Left lung (tissue), 10 donors: ENCODE measurements around the gene UBASH3B. TPM values are rescaled to one million over a fixed set of nuclear protein-coding genes. Genes with fewer than 3 reads are reported as not detected.

Experiments
- ATAC-seq: fragments of 200-7000 bp; cut with Tn5 transposase; one replicate; pipeline ENCODE4 v1.9.1; 2020; ENCODE audit warnings: moderate library complexity
- DNase-seq, 4 donors: peaks; one replicate each; pipeline ENCODE4 v3.0.0-alpha.2; 2013 to 2020
- H3K27ac ChIP-seq, 2 donors: fragments of 200-600 bp; sonication (generic) in 1 of 2; one replicate each; pipeline versions ENCODE4 v1.5.0 to v1.8.0; 2020 to 2021
- H3K27me3 ChIP-seq, 2 donors: fragments of 200-600 bp; sonication (generic) in 1 of 2; one replicate each; pipeline versions ENCODE4 v1.5.0 to v1.8.0; 2020 to 2021
- H3K36me3 ChIP-seq, 2 donors: fragments of 200-600 bp; sonication (generic) in 1 of 2; one replicate each; pipeline versions ENCODE4 v1.5.0 to v1.8.0; 2020 to 2021
- H3K4me1 ChIP-seq, 2 donors: fragments of 200-600 bp; one replicate each; pipeline ENCODE4 v1.8.0; 2021
- H3K4me3 ChIP-seq, 2 donors: fragments of 200-600 bp; sonication (generic) in 1 of 2; one replicate each; pipeline versions ENCODE4 v1.5.0 to v1.8.0; 2020 to 2021; ENCODE audit warnings: mild to moderate bottlenecking in 1 of 2
- H3K9me3 ChIP-seq, 2 donors: fragments of 200-600 bp; sonication (generic) in 1 of 2; one replicate each; pipeline versions ENCODE4 v1.5.0 to v1.8.0; 2020 to 2021
- CTCF ChIP-seq, 2 donors: fragments of 200-600 bp; sonication (generic) in 1 of 2; IDR thresholded peaks; one replicate each; pipeline versions ENCODE4 v1.5.0 to v1.8.0; 2021; ENCODE audit warnings: antibody characterized with exemption in 2 of 2
- intact Hi-C, 2 donors: fragments of 100-400 bp; cut with DNase I; formaldehyde crosslinking; loops; one replicate each; pipeline versions ENCODE4 v1.11.2 to v1.14.2; 2022
- polyA plus RNA-seq, 6 donors: library from polyadenylated mRNA; unstranded; fragments of 120-200 nt; gene quantifications; one replicate each; pipeline ENCODE4 v1.2.1, GENCODE V29; 2013; ENCODE audit not compliant: insufficient read length in 6 of 6
- total RNA-seq, 2 donors: library from RNA; stranded (reverse); fragmentation: NEBNext Ultra II Directional; extraction: Animal tissue kit (Norgen Biotek cat#: 25700); gene quantifications; one replicate each; pipeline ENCODE4 v1.2.1, GENCODE V29; 2021
- donor health status: DM: no; HTN: yes; CAD: no.
- donor health status: DM: no; HTN: no; CAD: no.

The UBASH3B gene
- total and polyA plus RNA-seq, 8 donors, result 4.0 to 38.6 (median 5.7) TPM

DNA sequence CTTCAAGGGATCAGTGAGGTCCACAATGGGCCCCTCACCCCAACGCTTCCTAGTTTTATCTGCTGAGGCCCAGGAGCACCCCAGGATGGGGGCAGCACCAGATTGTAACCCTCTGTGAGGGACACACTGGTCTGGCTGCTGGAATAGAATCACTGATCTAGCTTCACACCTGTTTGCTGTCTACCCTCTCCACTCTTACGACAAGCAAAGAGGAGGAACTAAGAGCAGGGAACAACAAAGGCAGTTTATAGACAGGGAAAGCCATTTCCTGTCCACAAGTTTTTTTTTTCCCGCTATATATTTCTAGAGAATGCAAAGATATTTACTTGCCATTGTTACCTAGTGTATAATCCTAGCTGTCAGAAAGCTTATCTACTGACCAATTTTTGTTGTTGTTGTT is 121.8 kb downstream of the UBASH3B start:
- intact Hi-C loops, result no loop called here
- TF ChIP-seq CTCF (IDR thresholded peaks at IDR 0.05), result no peak
- no peaks in the 10 kb centered on the region for H3K27me3 ChIP-seq
- peaks cover 0 to 24% of the 10 kb centered on the region in 2 donors for H3K36me3 ChIP-seq
- no peak overlapping the region for H3K4me3 ChIP-seq
- peaks cover 0 to 39% of the 10 kb centered on the region in 2 donors for H3K4me1 ChIP-seq
- ATAC-seq, result no peak
- H3K27ac ChIP-seq, result no peak overlapping the region
- H3K9me3 ChIP-seq, result no peaks in the 10 kb centered on the region
- no peak for DNase-seq

DNA sequence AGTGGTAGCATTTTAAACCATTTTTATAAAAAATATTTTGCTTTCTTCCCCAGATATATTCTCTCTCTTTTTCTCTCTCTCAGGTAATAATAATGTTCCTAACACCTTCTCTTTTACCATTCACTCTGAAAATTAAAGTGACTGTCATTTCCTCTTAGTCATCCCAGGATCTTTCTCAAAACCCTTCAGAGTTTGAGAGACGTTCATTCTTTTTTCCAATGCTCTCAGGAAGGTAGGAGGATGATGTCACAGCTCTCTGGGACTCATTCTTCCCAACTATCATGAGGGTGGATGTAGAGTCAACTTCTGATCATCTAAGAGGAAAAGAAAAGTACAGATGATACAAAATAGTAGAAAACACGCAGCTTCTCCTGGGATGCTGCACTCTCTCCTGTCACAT is 122.6 kb downstream of the UBASH3B start:
- no peak for DNase-seq
- no peak for TF ChIP-seq CTCF (IDR thresholded peaks at IDR 0.05)
- H3K27ac ChIP-seq, result no peak overlapping the region
- intact Hi-C loops, result no loop called here
- no peak for ATAC-seq
- H3K4me3 ChIP-seq, result no peak overlapping the region
- no peaks in the 10 kb centered on the region for H3K27me3 ChIP-seq
- H3K36me3 ChIP-seq, result peaks cover 0 to 32% of the 10 kb centered on the region in 2 donors
- peaks cover 0 to 39% of the 10 kb centered on the region in 2 donors for H3K4me1 ChIP-seq
- H3K9me3 ChIP-seq, result no peaks in the 10 kb centered on the region

DNA sequence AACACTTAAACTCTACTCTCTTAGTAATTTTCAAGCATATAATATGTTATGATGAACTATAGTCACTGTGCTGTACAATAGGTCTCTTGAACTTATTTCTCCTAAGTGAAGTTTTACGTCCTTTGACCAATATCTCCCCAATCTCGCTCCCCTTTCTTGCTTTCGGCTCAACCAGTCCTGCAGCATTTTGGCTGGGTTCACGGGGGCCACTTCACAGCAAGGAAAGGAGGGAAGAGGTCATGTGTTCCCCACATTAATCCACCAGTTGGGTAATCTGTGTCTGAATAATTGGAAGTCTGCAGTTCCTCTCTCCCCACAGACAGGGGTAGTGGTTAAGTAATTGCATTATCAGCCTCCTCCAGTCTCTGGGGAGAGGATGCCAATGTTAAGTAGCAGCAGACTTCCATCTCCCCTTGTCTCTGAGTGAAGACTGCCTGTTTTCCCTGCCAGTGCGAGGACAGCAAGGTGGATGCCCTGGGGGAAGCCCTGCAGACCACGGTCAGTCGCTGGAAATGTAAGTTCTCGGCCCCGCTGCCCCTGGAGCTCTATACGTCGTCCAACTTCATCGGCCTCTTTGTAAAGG is 123.6 kb downstream of the UBASH3B start:
- peak overlapping the region in 1 of 2 donors; percentile 11 for H3K4me3 ChIP-seq
- peaks cover 0 to 39% of the 10 kb centered on the region in 2 donors for H3K4me1 ChIP-seq
- H3K27me3 ChIP-seq, result no peaks in the 10 kb centered on the region
- H3K27ac ChIP-seq, result no peak overlapping the region
- TF ChIP-seq CTCF (IDR thresholded peaks at IDR 0.05), result no peak
- ATAC-seq (no peak), DNase-seq (no peak)
- no peaks in the 10 kb centered on the region for H3K9me3 ChIP-seq
- intact Hi-C loops, result no loop called here
- H3K36me3 ChIP-seq, result peaks cover 0 to 42% of the 10 kb centered on the region in 2 donors

GRCh38 chr11:122780296-122780949 is 124.9 kb downstream of the UBASH3B start:
- no peaks in the 10 kb centered on the region for H3K27me3 ChIP-seq
- H3K36me3 ChIP-seq, result peaks cover 0 to 55% of the 10 kb centered on the region in 2 donors
- ATAC-seq, result no peak
- TF ChIP-seq CTCF (IDR thresholded peaks at IDR 0.05), result no peak
- H3K4me1 ChIP-seq, result peaks cover 0 to 42% of the 10 kb centered on the region in 2 donors
- intact Hi-C loops, result loop anchor here in 1 of 2 donors (5.0 kb wide), 1 partner anchor 148 kb away; no protein-coding TSS in a partner anchor
- DNase-seq, result no peak
- H3K9me3 ChIP-seq, result no peaks in the 10 kb centered on the region
- H3K4me3 ChIP-seq, result peak overlapping the region in 1 of 2 donors; percentile 11
- H3K27ac ChIP-seq, result no peak overlapping the region

GRCh38 chr11:122781378-122782195 is 126.1 kb downstream of the UBASH3B start:
- peaks cover 0 to 55% of the 10 kb centered on the region in 2 donors for H3K36me3 ChIP-seq
- H3K9me3 ChIP-seq, result no peaks in the 10 kb centered on the region
- peaks cover 0 to 39% of the 10 kb centered on the region in 2 donors for H3K4me1 ChIP-seq
- H3K27me3 ChIP-seq, result no peaks in the 10 kb centered on the region
- peak; percentile 93 to 94 for TF ChIP-seq CTCF (IDR thresholded peaks at IDR 0.05)
- no peak overlapping the region for H3K4me3 ChIP-seq
- no peak overlapping the region for H3K27ac ChIP-seq
- peak; percentile 97 for ATAC-seq
- intact Hi-C loops, result loop anchor here in 1 of 2 donors (5.0 kb wide), 1 partner anchor 149 kb away; no protein-coding TSS in a partner anchor
- peak; percentile 86 to 92 (median 89) for DNase-seq
